B cell (primary cell): ENCODE results near the gene THSD7B.

Experiments
- EZH2 ChIP-seq: IDR thresholded peaks from 2 replicates; pipeline ENCODE4 v1.6.1; 2012; ENCODE audit warnings: borderline replicate concordance, low read depth, mild to moderate bottlenecking, moderate library complexity, low read length; ENCODE audit not compliant: insufficient read depth, poor library complexity, severe bottlenecking
- TF ChIP-seq, protein P1 (sequence below): fragments of 200-600 bp; IDR thresholded peaks from one replicate; pipeline ENCODE4 v1.8.0; 2022; ENCODE audit warnings: antibody characterized with exemption, mild to moderate bottlenecking

DNA sequence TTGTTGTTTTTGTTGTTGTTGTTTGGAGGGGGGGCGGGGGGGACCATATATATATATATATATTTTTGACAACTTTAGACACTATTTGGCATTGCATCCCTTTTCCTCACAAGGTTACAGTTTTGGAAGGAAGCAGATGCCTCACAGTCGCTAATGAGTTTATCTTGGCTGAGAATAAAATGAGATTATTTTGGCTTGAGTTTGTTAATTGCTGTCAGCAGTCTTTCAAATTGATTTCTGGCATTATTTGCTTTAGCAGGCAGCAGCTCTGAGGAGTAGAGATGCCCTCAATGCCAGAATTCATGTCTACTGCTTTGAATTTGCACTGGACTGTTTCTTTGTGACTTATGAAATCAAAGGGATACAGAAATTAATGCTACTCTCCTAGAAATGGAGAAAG, 603.8 kb downstream of the THSD7B start:
- TF ChIP-seq, protein P1, sequence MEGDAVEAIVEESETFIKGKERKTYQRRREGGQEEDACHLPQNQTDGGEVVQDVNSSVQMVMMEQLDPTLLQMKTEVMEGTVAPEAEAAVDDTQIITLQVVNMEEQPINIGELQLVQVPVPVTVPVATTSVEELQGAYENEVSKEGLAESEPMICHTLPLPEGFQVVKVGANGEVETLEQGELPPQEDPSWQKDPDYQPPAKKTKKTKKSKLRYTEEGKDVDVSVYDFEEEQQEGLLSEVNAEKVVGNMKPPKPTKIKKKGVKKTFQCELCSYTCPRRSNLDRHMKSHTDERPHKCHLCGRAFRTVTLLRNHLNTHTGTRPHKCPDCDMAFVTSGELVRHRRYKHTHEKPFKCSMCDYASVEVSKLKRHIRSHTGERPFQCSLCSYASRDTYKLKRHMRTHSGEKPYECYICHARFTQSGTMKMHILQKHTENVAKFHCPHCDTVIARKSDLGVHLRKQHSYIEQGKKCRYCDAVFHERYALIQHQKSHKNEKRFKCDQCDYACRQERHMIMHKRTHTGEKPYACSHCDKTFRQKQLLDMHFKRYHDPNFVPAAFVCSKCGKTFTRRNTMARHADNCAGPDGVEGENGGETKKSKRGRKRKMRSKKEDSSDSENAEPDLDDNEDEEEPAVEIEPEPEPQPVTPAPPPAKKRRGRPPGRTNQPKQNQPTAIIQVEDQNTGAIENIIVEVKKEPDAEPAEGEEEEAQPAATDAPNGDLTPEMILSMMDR: no peak
- TF ChIP-seq EZH2: no peak
